Type B pancreatic cell (in vitro differentiated cells): ENCODE data around the gene CHKB. TPM values are rescaled to one million over a fixed set of nuclear protein-coding genes. Genes with fewer than 3 reads are reported as not detected.

ENCODE experiments used
- DNase-seq: peaks from one replicate; pipeline ENCODE4 v3.0.0; 2021; ENCODE audit warnings: mixed read lengths; ENCODE audit not compliant: unreplicated experiment; ENCODE audit errors: extremely low spot score
- H3K27ac Mint-ChIP-seq: 2 replicates; pipeline ENCODE4 v1.8.0; 2021; ENCODE audit warnings: mild to moderate bottlenecking, mixed read lengths
- H3K27me3 Mint-ChIP-seq: 2 replicates; pipeline ENCODE4 v1.8.0; 2021; ENCODE audit warnings: mixed read lengths
- H3K36me3 Mint-ChIP-seq: 2 replicates; pipeline ENCODE4 v1.8.0; 2021; ENCODE audit warnings: mixed read lengths
- H3K4me1 Mint-ChIP-seq: one replicate; pipeline ENCODE4 v1.8.0; 2021; ENCODE audit warnings: mixed read lengths; ENCODE audit not compliant: unreplicated experiment
- H3K4me3 Mint-ChIP-seq: 2 replicates; pipeline ENCODE4 v1.8.0; 2021; ENCODE audit warnings: mild to moderate bottlenecking, mixed read lengths
- H3K9me3 Mint-ChIP-seq: 2 replicates; pipeline ENCODE4 v1.8.0; 2021; ENCODE audit warnings: mixed read lengths
- CTCF ChIP-seq: fragments of 200-600 bp; sonication (generic); conservative IDR thresholded peaks from 2 replicates; pipeline ENCODE4 v1.5.0; 2021; ENCODE audit warnings: antibody characterized with exemption, mild to moderate bottlenecking
- total RNA-seq: library from RNA; stranded (reverse); gene quantifications from 2 replicates; pipeline ENCODE4 v1.2.1, GENCODE V29; 2021; ENCODE audit warnings: low replicate concordance

The CHKB gene
- total RNA-seq, 1 donor from 2014 or later = 96.9 TPM

GRCh38 chr22:50564289-50564688, 18.4 kb downstream of the CHKB start:
- Mint-ChIP-seq H3K4me1 (peaks cover 12% of the 10 kb centered on the region), H3K27me3 (peaks cover 17% of the 10 kb centered on the region), H3K27ac (no peak overlapping the region), H3K9me3 (no peaks in the 10 kb centered on the region), H3K4me3 (peak overlapping the region; percentile 44), H3K36me3 (peaks cover under 1% of the 10 kb centered on the region)
- no peak for DNase-seq
- no peak for TF ChIP-seq CTCF

- H3K36me3 Mint-ChIP-seq = no peaks in the 10 kb centered on the region
- TF ChIP-seq CTCF = no peak
- no peaks in the 10 kb centered on the region for H3K9me3 Mint-ChIP-seq
- H3K27ac Mint-ChIP-seq = peak overlapping the region; percentile 87
- DNase-seq = no peak
- H3K27me3 Mint-ChIP-seq = peaks cover 24% of the 10 kb centered on the region
- H3K4me1 Mint-ChIP-seq = peaks cover 12% of the 10 kb centered on the region
- peak overlapping the region; percentile 97 for H3K4me3 Mint-ChIP-seq
These were observed 19.1 kb downstream of the CHKB start for GRCh38 chr22:50563413-50564160.

- DNase-seq = peak; percentile 98
- peak within 1 kb of the TSS; percentile 87 for H3K27ac Mint-ChIP-seq
- no peaks in the 10 kb centered on the region for H3K36me3 Mint-ChIP-seq
- H3K4me3 Mint-ChIP-seq = peak within 1 kb of the TSS; percentile 97
- H3K4me1 Mint-ChIP-seq = peaks cover 12% of the 10 kb centered on the region
- no peaks in the 10 kb centered on the region for H3K9me3 Mint-ChIP-seq
- TF ChIP-seq CTCF = peak; percentile 99
- H3K27me3 Mint-ChIP-seq = peaks cover 28% of the 10 kb centered on the region
These were observed 19.9 kb downstream of the CHKB start, which contains the start of gene SYCE3 for GRCh38 chr22:50562523-50563412. TSS of gene SYCE3 (minus strand) at chr22:50562919. CDS start at chr22:50556405, 6,514 bp downstream.

GRCh38 chr22:50561401-50562358, 21.0 kb downstream of the CHKB start:
- DNase-seq = no peak
- Mint-ChIP-seq H3K36me3 (no peaks in the 10 kb centered on the region), H3K9me3 (no peaks in the 10 kb centered on the region), H3K27me3 (peaks cover 30% of the 10 kb centered on the region), H3K27ac (no peak overlapping the region), H3K4me3 (peak overlapping the region; percentile 73), H3K4me1 (peaks cover 12% of the 10 kb centered on the region)
- TF ChIP-seq CTCF = no peak

- H3K27ac Mint-ChIP-seq = no peak overlapping the region
- H3K4me1 Mint-ChIP-seq = peaks cover 12% of the 10 kb centered on the region
- no peaks in the 10 kb centered on the region for H3K36me3 Mint-ChIP-seq
- no peak overlapping the region for H3K4me3 Mint-ChIP-seq
- H3K9me3 Mint-ChIP-seq = no peaks in the 10 kb centered on the region
- no peak for TF ChIP-seq CTCF
- no peak for DNase-seq
- peaks cover 43% of the 10 kb centered on the region for H3K27me3 Mint-ChIP-seq
These were observed 22.6 kb downstream of the CHKB start for GRCh38 chr22:50560034-50560433.
